GM23248 (cell line): Measurements from ENCODE around the gene UBASH3B. TPM values are rescaled to one million over a fixed set of nuclear protein-coding genes. Genes with fewer than 3 reads are reported as not detected.

Experiments
- DNase-seq: peaks from one replicate; pipeline ENCODE4 v3.0.0-alpha.2; 2015
- H2AFZ ChIP-seq: fragments of 200-600 bp; sonication (generic); 2 replicates; pipeline ENCODE4 v1.6.1; 2016; ENCODE audit warnings: antibody characterized with exemption
- H3F3A ChIP-seq: fragments of 200-600 bp; sonication (generic); 2 replicates; pipeline ENCODE4 v1.6.1; 2016; ENCODE audit warnings: mild to moderate bottlenecking, antibody characterized with exemption, mixed run types; ENCODE audit not compliant: insufficient read depth
- H3K27ac ChIP-seq: fragments of 200-600 bp; sonication (generic); 2 replicates; pipeline ENCODE4 v1.5.1; 2016; ENCODE audit warnings: mild to moderate bottlenecking
- H3K27me3 ChIP-seq: fragments of 200-600 bp; sonication (generic); replicated peaks from 2 replicates; pipeline ENCODE4 v1.6.1; 2016; ENCODE audit warnings: mild to moderate bottlenecking; ENCODE audit not compliant: insufficient read depth
- H3K36me3 ChIP-seq: fragments of 200-600 bp; sonication (generic); 2 replicates; pipeline ENCODE4 v1.6.1; 2016; ENCODE audit warnings: low read depth, mild to moderate bottlenecking
- H3K4me1 ChIP-seq: fragments of 200-600 bp; sonication (generic); 2 replicates; pipeline ENCODE4 v1.6.1; 2016; ENCODE audit warnings: mild to moderate bottlenecking; ENCODE audit not compliant: insufficient read depth
- H3K4me2 ChIP-seq: fragments of 200-600 bp; sonication (generic); one replicate; pipeline ENCODE4 v1.6.1; 2016; ENCODE audit warnings: mild to moderate bottlenecking; ENCODE audit not compliant: unreplicated experiment
- H3K4me3 ChIP-seq: fragments of 200-600 bp; sonication (generic); 2 replicates; pipeline ENCODE4 v1.5.1; 2016; ENCODE audit warnings: mild to moderate bottlenecking
- H3K79me2 ChIP-seq: fragments of 200-600 bp; sonication (generic); 2 replicates; pipeline ENCODE4 v1.6.1; 2016; ENCODE audit warnings: mild to moderate bottlenecking; ENCODE audit not compliant: insufficient read depth
- H3K9ac ChIP-seq: fragments of 200-600 bp; sonication (generic); 2 replicates; pipeline ENCODE4 v1.6.1; 2016; ENCODE audit warnings: mild to moderate bottlenecking
- H3K9me2 ChIP-seq: fragments of 200-600 bp; sonication (generic); 2 replicates; pipeline ENCODE4 v1.6.1; 2016; ENCODE audit warnings: mixed run types, mild to moderate bottlenecking, moderate library complexity; ENCODE audit not compliant: insufficient read depth
- H3K9me3 ChIP-seq: fragments of 200-600 bp; sonication (generic); one replicate; pipeline ENCODE4 v1.6.1; 2017; ENCODE audit warnings: low read depth
- H4K20me1 ChIP-seq: fragments of 200-600 bp; sonication (generic); 2 replicates; pipeline ENCODE4 v1.6.0; 2016; ENCODE audit not compliant: insufficient read depth
- EZH2 ChIP-seq: fragments of 200-600 bp; sonication (generic); IDR thresholded peaks from 2 replicates; pipeline ENCODE4 v1.6.1; 2018; ENCODE audit warnings: antibody characterized with exemption, mild to moderate bottlenecking; ENCODE audit not compliant: insufficient read depth, poor library complexity, severe bottlenecking
- EZH2phosphoT487 ChIP-seq: fragments of 200-600 bp; sonication (generic); IDR thresholded peaks from 2 replicates; pipeline ENCODE4 v1.6.1; 2018; ENCODE audit warnings: antibody characterized with exemption, moderate library complexity, mild to moderate bottlenecking, low read depth; ENCODE audit not compliant: insufficient read depth
- WGBS, 2 experiments: methylation state at CpG; one replicate each; pipeline ENCODE4 v1.1.6; 2015 to 2017; ENCODE audit warnings: low lambda C conversion rate in 2 of 2, low coverage in 1 of 2; ENCODE audit errors: missing lambda C conversion rate in 2 of 2; 5-methylcytosine and 5-hydroxymethylcytosine counted together
- in situ Hi-C: fragments of 300-500 bp; cut with MboI; formaldehyde crosslinking; loops from 2 replicates; pipeline ENCODE4 v1.15.0; 2020
- polyA plus RNA-seq: library from polyadenylated mRNA; unstranded; fragments of >200 nt; fragmentation: Nextera tagmentation; extraction: Ambion mirVana; gene quantifications from 2 replicates; pipeline ENCODE4 v1.2.1, GENCODE V29; 2016
- total RNA-seq: library from RNA; depleted of rRNA; stranded (reverse); fragments of >200 nt; shearing (Covaris generic); gene quantifications from 2 replicates; pipeline ENCODE4 v1.2.3, GENCODE V29; 2014

The UBASH3B gene
- total and polyA plus RNA-seq, 2 experiments from 2014 or later = 15.5 to 19.7 TPM

DNA sequence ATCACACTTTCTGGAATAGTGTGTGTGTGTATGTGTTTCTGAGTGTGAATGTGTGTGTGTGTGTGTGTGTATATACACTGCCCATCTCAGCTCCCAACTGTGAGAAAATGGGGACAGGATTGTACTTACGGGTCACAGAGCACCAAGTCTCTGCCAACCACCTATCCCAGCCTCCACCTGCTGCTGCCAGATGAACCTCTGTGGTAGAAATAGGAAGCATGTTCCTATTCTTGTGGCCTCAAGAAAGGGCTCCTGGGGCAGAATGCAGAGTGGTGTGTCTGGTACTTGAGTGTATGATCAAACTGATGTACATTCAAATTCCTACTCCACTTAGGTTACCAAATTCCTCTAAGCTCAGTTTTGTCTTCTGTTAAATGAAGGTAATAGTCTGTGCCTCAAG, 14.6 kb downstream of the UBASH3B start:
- Histone ChIP-seq H3K9ac (no peak overlapping the region), H3K4me2 (no peak overlapping the region), H3K79me2 (peaks cover 96% of the 10 kb centered on the region), H3K9me3 (no peaks in the 10 kb centered on the region), H3K9me2 (no peaks in the 10 kb centered on the region), H3K27ac (no peak overlapping the region), H4K20me1 (no peaks in the 10 kb centered on the region), H3K4me1 (0 out of 2 replicates have a peak, but pooled peaks cover 10% of the 10 kb centered on the region), H3K4me3 (no peak overlapping the region), H3K27me3 (no peaks in the 10 kb centered on the region), H3F3A (peaks cover 10% of the 10 kb centered on the region; the same call in 1 of the 2 replicates), H3K36me3 (no peaks in the 10 kb centered on the region), H2AFZ (no peak overlapping the region)
- in situ Hi-C loops = no loop called here
- 100% methylated on average over 1 of the region's 1 CpG for WGBS, 2 experiments
- TF ChIP-seq EZH2phosphoT487 = no peak
- no peak for TF ChIP-seq EZH2
- DNase-seq = no peak

- peaks cover 96% of the 10 kb centered on the region for H3K79me2 ChIP-seq
- no peak overlapping the region for H2AFZ ChIP-seq
- no peak overlapping the region for H3K4me3 ChIP-seq
- H3K27me3 ChIP-seq = no peaks in the 10 kb centered on the region
- 91 to 97% methylated on average over 12 of the region's 12 CpGs for WGBS, 2 experiments
- peaks cover 10% of the 10 kb centered on the region; the same call in 1 of the 2 replicates for H3F3A ChIP-seq
- H3K4me1 ChIP-seq = 0 out of 2 replicates have a peak, but pooled peaks cover 10% of the 10 kb centered on the region
- H3K9me3 ChIP-seq = no peaks in the 10 kb centered on the region
- in situ Hi-C loops = no loop called here
- H3K4me2 ChIP-seq = no peak overlapping the region
- no peaks in the 10 kb centered on the region for H3K9me2 ChIP-seq
- DNase-seq = no peak
- no peak overlapping the region for H3K9ac ChIP-seq
- H4K20me1 ChIP-seq = no peaks in the 10 kb centered on the region
- no peak overlapping the region for H3K27ac ChIP-seq
- TF ChIP-seq EZH2 (no peak), EZH2phosphoT487 (no peak)
- no peaks in the 10 kb centered on the region for H3K36me3 ChIP-seq
Measured at GRCh38 chr11:122671400-122671891, 15.9 kb downstream of the UBASH3B start.

DNA sequence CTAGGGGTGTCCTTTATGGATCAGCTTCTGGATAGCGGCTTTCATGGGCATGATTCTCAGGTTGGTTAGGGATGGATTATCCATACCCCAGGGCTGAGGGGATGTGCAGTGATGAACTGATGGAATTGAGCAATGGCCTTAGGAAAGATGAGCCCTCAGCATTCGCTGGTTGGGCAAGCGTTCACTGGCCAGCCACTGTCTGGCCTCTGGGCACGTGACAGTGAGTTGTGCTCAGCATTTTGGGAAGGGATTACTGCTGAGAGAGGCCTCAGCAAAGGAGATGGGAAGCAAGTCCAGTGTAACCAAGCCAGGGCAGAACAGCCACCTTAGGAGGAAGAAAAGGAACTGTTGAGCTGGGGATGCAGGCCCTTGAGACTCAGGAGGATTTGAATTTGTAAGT, 17.4 kb downstream of the UBASH3B start:
- Histone ChIP-seq H3K4me3 (no peak overlapping the region), H4K20me1 (no peaks in the 10 kb centered on the region), H3K9me3 (no peaks in the 10 kb centered on the region), H3K9ac (no peak overlapping the region), H3K79me2 (peaks cover 96% of the 10 kb centered on the region), H3K27ac (no peak overlapping the region), H2AFZ (no peak overlapping the region), H3K27me3 (no peaks in the 10 kb centered on the region), H3K4me2 (no peak overlapping the region), H3K4me1 (0 out of 2 replicates have a peak, but pooled peaks cover 10% of the 10 kb centered on the region), H3F3A (peaks cover 10% of the 10 kb centered on the region; the same call in 1 of the 2 replicates), H3K9me2 (no peaks in the 10 kb centered on the region), H3K36me3 (no peaks in the 10 kb centered on the region)
- no peak for DNase-seq
- TF ChIP-seq EZH2 = no peak
- TF ChIP-seq EZH2phosphoT487 = no peak
- in situ Hi-C loops = no loop called here
- WGBS, 2 experiments = 99 to 100% methylated on average over 4 of the region's 4 CpGs

DNA sequence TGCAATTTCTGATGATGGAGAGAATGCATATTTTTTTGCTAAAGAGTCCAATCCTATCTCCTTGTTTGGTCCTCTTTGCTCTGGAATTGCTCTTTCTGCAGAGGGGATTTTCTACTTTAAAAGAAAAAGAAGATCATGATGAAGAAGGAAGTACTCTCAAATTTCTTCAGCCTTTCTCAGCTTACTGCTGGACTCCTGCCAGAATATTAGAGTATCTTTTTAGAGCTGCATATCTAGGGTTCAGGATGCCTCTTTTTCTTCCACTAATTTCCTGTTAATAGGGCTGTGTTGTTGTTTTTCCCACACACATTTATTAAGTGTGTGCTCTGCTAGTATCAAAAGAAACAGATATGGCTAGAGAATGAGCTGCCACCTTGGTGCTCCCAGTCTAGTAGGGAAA, 18.2 kb downstream of the UBASH3B start:
- Histone ChIP-seq H3F3A (peaks cover 5% of the 10 kb centered on the region; the same call in 1 of the 2 replicates), H3K4me3 (no peak overlapping the region), H3K27ac (no peak overlapping the region), H3K9me3 (no peaks in the 10 kb centered on the region), H3K27me3 (no peaks in the 10 kb centered on the region), H2AFZ (no peak overlapping the region), H3K4me1 (0 out of 2 replicates have a peak, but pooled peaks cover 7% of the 10 kb centered on the region), H3K9ac (no peak overlapping the region), H3K4me2 (no peak overlapping the region), H4K20me1 (no peaks in the 10 kb centered on the region), H3K79me2 (peaks cover 96% of the 10 kb centered on the region), H3K9me2 (no peaks in the 10 kb centered on the region), H3K36me3 (no peaks in the 10 kb centered on the region)
- in situ Hi-C loops = no loop called here
- TF ChIP-seq EZH2phosphoT487 (no peak), EZH2 (no peak)
- peak; percentile 47 for DNase-seq
